ENCODE data around the gene SLC25A53. TPM values are rescaled to one million over a fixed set of nuclear protein-coding genes. Genes with fewer than 3 reads are reported as not detected.

Gene SLC25A53, protein sequence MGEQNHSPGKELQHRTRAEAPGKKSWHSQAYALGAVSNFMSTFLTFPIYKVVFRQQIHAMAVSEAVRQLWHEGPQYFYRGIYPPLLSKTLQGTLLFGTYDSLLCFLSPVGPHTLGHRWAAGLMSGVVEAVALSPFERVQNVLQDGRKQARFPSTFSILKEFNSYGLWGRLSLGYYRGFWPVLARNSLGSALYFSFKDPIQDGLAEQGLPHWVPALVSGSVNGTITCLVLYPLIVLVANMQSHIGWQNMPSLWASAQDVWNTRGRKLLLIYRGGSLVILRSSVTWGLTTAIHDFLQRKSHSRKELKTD
- 3.6 and 5.5 TPM in 2 replicates for total RNA-seq

DNA sequence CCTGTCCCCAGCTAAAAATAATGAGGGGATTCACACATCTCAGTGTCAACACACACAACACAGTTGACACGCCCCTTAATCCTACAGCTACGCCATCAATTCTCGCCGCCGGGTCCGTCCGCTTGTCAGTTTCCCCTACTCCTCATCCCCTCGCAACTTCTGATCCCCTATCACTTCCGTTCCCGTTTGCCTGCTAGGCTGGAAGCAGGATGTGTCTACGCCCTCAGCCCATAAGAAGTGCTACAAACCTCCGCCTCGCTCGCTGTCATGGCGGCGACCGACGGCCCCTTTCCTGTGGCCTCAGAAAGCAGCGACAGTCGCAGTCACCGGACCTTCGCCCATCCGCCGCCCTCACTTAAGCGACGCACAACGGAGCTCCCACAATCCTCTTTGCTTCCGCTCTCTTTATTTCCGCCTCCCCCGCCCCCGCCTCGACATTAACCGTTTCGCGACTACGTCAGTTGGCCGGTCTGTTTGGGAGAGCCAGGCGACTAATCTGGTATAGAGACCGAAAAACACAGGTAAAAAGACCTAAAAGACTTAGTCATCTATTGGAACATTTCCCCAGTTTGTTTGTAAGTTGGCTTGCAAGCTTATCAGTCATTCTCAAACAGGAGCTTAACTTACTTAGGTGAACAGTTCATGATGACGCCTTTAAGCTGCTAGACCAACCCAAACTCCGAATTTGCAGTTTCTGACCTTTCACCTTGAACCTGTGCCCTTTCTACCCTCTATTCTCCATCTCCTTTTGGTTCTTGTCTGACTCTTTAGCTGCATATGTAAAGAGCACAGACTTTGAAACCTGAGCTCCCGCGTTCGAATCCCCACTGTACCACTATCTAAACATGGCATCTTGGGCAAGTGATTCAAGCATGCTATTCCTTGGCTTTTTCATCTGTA lies at the start of gene SLC25A53:
Gene SLC25A53, minus strand, starts transcription at position 380 of the 900 bp plus-strand sequence. CDS start 51,752 bp downstream, outside the sequence.

DNA sequence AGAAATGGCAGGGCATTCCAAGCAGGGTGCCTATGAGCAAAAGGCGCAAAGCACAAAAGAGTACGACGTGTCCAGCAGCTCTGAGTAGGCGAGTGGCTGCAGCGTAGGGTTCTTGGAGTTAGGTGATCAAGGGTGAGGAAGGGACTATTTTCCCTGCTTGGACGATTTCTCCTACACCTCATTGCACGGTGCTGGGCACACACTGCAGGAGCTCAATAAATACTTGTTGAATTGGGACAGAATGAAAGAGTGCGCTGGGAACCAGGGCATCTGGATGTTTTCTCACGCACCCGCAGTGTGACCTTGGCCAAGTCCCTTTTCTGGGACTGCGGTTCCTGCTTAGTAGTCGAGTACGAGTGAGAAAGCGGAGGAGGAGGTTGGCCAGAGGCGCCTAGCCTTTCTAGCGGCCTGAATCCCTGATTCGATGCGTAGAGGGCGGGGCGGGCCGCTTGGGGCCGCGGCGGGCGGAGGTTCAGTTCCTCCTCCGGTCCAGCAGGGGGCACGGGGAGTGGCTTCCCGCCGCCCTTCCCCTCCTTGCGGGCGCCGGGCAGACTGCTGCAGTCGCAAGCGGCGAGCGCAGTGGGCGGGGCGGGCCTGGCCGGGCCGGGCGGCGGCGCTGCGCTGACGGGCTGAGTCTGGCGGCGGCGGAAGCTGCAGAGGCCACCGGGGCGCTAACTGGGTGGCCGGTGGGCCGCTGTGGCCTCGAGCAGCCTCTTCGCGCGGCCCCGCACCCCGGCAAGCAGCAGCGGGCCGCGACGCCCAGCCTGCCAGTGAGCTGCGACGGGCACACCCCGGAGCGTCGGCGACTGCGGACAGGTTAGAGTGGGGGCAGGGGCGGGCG lies 9.3 kb upstream of the SLC25A53 start, which contains the start of gene FAM199X:
Gene FAM199X, plus strand, starts transcription at position 560 of the 841 bp plus-strand sequence. CDS start 333 bp downstream, outside the sequence.

DNA sequence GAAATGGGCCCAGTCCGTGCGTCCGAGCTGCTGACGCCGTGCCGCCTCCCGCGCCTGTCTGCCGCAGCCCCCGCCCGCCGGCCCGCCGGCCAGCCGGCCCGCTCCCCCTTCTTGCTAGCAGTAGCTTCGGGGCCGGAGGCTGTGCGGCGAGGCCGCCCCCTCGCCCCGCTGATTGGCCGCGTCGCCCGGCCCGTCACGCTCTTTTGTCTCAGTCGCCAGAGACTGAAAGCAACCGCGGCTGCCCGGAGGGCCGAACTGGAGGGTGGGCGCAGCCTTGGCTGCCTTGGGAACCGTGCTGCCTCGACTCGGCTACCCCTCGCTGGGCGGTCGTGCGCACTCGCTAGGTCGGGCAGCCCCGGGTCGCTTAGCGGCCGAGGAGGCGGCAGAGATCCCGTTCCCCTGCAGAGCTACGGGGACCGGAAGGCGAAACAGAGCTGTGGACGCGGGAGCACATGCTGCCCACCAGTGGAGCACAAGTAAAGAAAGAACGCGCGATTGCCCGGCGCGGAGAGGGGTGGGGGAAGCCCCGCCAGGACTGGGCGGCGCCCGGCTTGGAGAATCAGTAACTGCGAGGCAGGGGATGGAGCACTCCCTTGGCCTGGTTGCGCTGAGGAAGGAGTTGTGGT lies 44.4 kb downstream of the SLC25A53 start, which contains the start of gene ZCCHC18:
Gene ZCCHC18, plus strand, starts transcription at position 198 of the 626 bp plus-strand sequence. CDS start 1,589 bp downstream, outside the sequence.

DNA sequence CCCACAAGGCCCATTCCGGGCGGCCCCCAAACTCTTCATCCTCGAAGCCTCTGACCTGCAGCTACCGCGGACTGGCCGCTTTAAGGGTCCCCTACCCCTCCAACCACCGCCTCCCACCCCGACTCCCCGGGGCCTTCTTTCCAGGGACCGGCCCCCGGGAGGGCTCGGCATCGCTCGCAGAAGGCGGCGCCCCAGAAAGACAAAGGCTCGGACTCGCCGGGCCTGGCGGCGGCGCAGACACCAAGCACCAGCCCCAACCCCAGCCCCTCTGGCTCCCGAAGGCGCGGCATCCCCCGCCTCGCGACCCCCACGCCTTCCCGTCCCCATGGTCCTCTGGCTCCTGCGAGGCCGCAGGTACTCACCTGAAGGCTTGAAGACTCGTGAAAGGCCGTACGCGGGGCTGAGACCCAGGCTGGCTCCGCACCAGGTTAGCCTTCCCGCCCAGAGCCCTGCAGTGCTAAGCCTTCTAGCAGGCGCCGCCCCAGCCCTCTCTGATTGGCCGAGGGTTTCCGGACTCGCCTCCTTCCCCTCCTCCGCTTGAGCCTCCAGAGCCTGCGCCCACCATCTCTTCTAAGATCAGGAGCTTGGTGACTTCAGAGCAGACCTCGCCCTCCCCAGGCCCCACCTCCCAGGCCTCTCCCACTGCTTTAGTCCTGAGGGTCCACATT lies 80.9 kb downstream of the SLC25A53 start, which contains the start of gene TMSB15C:
Gene TMSB15C, minus strand, starts transcription at position 459 of the 668 bp plus-strand sequence.

Other genes with a start within 250 kb of the SLC25A53 start
- 1.8 and 11.1 TPM in 2 replicates for gene TMSB15B, start 194.4 kb downstream of the SLC25A53 start, total RNA-seq
- gene H2BW1, start 143.3 kb downstream of the SLC25A53 start, total RNA-seq: not detected in 2 replicates
- gene H2BW2, start 117.1 kb downstream of the SLC25A53 start, total RNA-seq: not detected in 2 replicates
- gene TMSB15C, start 80.8 kb downstream of the SLC25A53 start, total RNA-seq: 0.58 and 1.1 TPM in 2 replicates
- 1.1 TPM in 2 replicates for gene ZCCHC18, start 44.5 kb downstream of the SLC25A53 start, total RNA-seq
- 6.2 and 7.9 TPM in 2 replicates for gene FAM199X, start 9.4 kb upstream of the SLC25A53 start, total RNA-seq
- gene ESX1, start 97.9 kb upstream of the SLC25A53 start, total RNA-seq: not detected in 2 replicates

Data from pericardium fibroblast (primary cell).